Activated CD4-positive, alpha-beta memory T cell treated with anti-CD3 and anti-CD28 coated beads, Interleukin-2, amount 10 ng/mL, durations not matched to agents 7 days and 5 days (primary cell): ENCODE measurements around the gene ACRBP. TPM values are rescaled to one million over a fixed set of nuclear protein-coding genes. Genes with fewer than 3 reads are reported as not detected.

Experiments used
- CTCF ChIA-PET: fragments of 350-600 bp; sonication (Branson Sonifier 250); formaldehyde crosslinking; loops from one replicate; lab custom pipeline; 2021; ENCODE audit warnings: antibody characterized with exemption, inconsistent platforms; lab: Charles Lee
- POLR2A ChIA-PET: fragments of 350-600 bp; sonication (Branson Sonifier 250); formaldehyde crosslinking; loops from one replicate; lab custom pipeline; 2021; ENCODE audit warnings: antibody characterized with exemption; lab: Charles Lee
- DNase-seq: peaks from one replicate; pipeline ENCODE4 v3.0.0-alpha.2; 2020
- H3K27ac Mint-ChIP-seq: one replicate; pipeline ENCODE4 v1.8.0; 2021; ENCODE audit warnings: mild to moderate bottlenecking, mixed read lengths
- H3K27me3 Mint-ChIP-seq: one replicate; pipeline ENCODE4 v1.8.0; 2021; ENCODE audit warnings: mixed read lengths
- H3K36me3 Mint-ChIP-seq: one replicate; pipeline ENCODE4 v1.8.0; 2021; ENCODE audit warnings: low read depth, mixed read lengths
- H3K4me1 Mint-ChIP-seq: one replicate; pipeline ENCODE4 v1.8.0; 2021; ENCODE audit warnings: mixed read lengths
- H3K4me3 Mint-ChIP-seq: one replicate; pipeline ENCODE4 v1.8.0; 2021; ENCODE audit warnings: mild to moderate bottlenecking, mixed read lengths
- H3K9me3 Mint-ChIP-seq: one replicate; pipeline ENCODE4 v1.8.0; 2021; ENCODE audit warnings: mixed read lengths
- total RNA-seq, 2 experiments: library from RNA; stranded (reverse); gene quantifications; one replicate each; pipeline ENCODE4 v1.2.3, GENCODE V29; 2021

ACRBP gene
- total RNA-seq: 1 to 10 TPM; 1.8 TPM

DNA sequence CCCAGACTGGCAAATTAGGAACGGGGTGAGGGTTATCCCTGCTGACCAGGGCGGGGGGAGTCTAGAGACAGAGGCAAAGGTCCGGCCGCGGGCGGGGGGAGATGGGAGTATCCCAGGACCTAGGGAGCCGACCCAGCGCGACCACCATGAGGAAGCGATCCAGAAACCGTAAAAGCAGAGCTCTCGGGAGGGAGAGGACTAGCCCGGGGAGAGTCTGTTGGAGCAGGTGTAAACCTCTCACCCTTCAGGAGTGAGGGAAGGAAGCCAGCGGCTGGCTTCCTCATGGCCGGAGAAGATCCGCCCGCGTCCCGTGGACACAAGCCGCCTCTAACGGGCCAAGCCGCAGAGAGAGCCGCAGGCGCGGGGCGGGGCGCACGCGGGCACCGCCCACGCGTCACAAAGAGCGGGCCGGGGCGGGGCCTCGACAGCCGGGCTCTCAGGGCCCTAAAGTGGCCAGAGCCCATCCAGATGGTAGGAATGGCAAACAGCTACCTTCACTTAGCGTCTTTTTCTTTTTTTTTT, at the start of gene ACRBP:
TSS of gene ACRBP (minus strand) at position 350 of the 522 bp plus-strand sequence. CDS start at position 284, 66 bp downstream.
- peak; percentile 43 for DNase-seq

GRCh38 chr12:6695313-6696045, 48.2 kb upstream of the ACRBP start:
- Mint-ChIP-seq H3K4me1 (peaks cover 23% of the 10 kb centered on the region), H3K4me3 (no peak overlapping the region), H3K9me3 (no peaks in the 10 kb centered on the region), H3K27me3 (peaks cover 23% of the 10 kb centered on the region), H3K27ac (no peak overlapping the region), H3K36me3 (no peaks in the 10 kb centered on the region)
- no peak for DNase-seq
- POLR2A ChIA-PET: interaction anchor here (0.6 to 2.6 kb wide), 3 partner anchors 11 to 82 kb away, joined by 3 to 10 read pairs (median 3); partner anchors contain the start of gene COPS7A
- CTCF ChIA-PET: interaction anchor here (1.2 kb wide), 1 partner anchor 11 kb away, joined by 5 read pairs; no protein-coding TSS in a partner anchor

More for the DNA sequence above, at the start of gene ACRBP:
- peaks cover 12% of the 10 kb centered on the region for H3K4me1 Mint-ChIP-seq
- CTCF ChIA-PET: interaction anchor here (0.6 to 1.9 kb wide), 2 partner anchors 37 to 1351 kb away, joined by 3 to 4 read pairs; no protein-coding TSS in a partner anchor
- H3K9me3 Mint-ChIP-seq: peaks cover 25% of the 10 kb centered on the region
- POLR2A ChIA-PET: interaction anchor here (1.0 kb wide), 1 partner anchor 14 kb away, joined by 3 read pairs; no protein-coding TSS in a partner anchor
- H3K36me3 Mint-ChIP-seq: peaks cover 39% of the 10 kb centered on the region
- H3K27ac Mint-ChIP-seq: no peak within 1 kb of the TSS
- peaks cover 9% of the 10 kb centered on the region for H3K27me3 Mint-ChIP-seq
- peak within 1 kb of the TSS; percentile 47 for H3K4me3 Mint-ChIP-seq

DNA sequence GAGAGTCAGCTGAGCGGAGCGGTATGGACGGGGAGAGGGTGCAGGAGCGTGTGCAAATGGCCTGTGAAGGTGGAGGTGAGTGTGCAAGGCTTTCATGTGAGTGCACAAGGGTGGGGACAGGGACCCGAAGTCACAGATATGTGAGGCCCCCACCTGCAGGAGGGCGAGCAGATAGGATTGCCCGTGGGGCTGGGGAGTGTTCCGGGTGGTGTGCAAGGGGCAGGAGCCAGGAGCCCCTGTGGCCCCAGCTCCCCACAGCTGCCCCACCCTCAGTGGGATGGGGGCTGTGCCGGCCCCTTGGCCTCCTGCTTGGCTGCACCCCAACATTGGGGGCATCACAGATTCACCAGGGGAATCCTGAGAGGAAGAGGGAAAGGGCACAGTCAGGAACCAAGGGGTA, 47.5 kb upstream of the ACRBP start:
- DNase-seq: no peak
- Mint-ChIP-seq H3K4me3 (no peak overlapping the region), H3K9me3 (no peaks in the 10 kb centered on the region), H3K27ac (no peak overlapping the region), H3K4me1 (peaks cover 26% of the 10 kb centered on the region), H3K36me3 (no peaks in the 10 kb centered on the region), H3K27me3 (peaks cover 21% of the 10 kb centered on the region)
- ChIA-PET CTCF (no interaction called here), POLR2A (no interaction called here)

DNA sequence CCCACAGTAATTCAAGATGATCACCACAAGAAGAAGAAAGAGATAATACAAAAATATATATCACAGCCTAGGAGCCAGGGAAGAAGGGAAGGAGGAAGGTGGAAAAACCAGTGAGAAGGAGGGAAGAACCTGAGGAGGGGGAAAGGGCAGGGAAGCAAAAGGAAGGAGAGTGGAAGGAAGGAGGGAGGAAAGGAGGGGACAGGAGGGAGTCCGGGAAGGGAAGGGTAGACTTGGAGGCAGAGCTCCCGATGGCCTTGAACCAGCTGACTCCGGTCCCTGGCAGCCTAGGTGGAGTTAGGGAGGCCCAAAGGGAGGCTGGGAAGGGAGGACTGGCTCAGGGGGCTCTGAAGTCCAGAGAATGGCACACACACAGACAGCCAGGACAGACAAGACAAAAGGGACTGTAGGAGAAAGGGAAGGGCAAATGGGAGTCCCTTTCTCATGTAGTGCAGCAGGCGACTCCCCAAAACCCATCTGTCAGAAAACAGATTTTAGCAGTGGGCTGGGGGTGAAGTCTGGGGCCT, 46.7 kb upstream of the ACRBP start:
- no peak for DNase-seq
- no peak overlapping the region for H3K27ac Mint-ChIP-seq
- no peaks in the 10 kb centered on the region for H3K36me3 Mint-ChIP-seq
- CTCF ChIA-PET: no interaction called here
- H3K27me3 Mint-ChIP-seq: peaks cover 13% of the 10 kb centered on the region
- no peak overlapping the region for H3K4me3 Mint-ChIP-seq
- no peaks in the 10 kb centered on the region for H3K9me3 Mint-ChIP-seq
- peaks cover 20% of the 10 kb centered on the region for H3K4me1 Mint-ChIP-seq
- POLR2A ChIA-PET: interaction anchor here (2.2 kb wide), 1 partner anchor 30 kb away, joined by 10 read pairs; the partner anchor contains the start of gene COPS7A

DNA sequence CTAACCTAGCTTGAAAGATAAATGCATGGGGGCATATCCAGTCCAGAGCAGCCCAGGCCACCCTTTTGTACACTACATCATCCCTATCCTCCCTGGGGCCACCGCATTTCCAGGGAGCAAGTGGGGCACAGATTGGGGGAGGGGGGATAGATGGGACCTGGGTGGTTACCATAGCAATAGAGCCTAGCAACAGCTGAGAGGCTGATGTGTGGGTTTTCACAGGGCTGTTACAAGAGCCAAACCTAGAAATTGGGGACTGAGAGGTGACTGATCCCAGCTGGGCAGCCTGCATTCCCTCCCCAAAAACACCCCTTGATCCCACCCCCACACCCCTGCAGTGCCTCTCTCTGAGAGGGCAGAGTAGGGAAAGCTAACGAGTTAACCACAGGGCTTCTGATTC, 45.7 kb upstream of the ACRBP start:
- H3K4me3 Mint-ChIP-seq: no peak overlapping the region
- CTCF ChIA-PET: interaction anchor here (1.1 kb wide), 1 partner anchor 74 kb away, joined by 3 read pairs; no protein-coding TSS in a partner anchor
- peaks cover 3% of the 10 kb centered on the region for H3K36me3 Mint-ChIP-seq
- POLR2A ChIA-PET: interaction anchor here (1.4 to 2.8 kb wide), 3 partner anchors 21 to 60 kb away, joined by 3 to 11 read pairs (median 10); partner anchors contain the start of genes COPS7A and MLF2
- H3K27ac Mint-ChIP-seq: no peak overlapping the region
- DNase-seq: no peak
- H3K27me3 Mint-ChIP-seq: peaks cover 3% of the 10 kb centered on the region
- H3K4me1 Mint-ChIP-seq: peaks cover 20% of the 10 kb centered on the region
- H3K9me3 Mint-ChIP-seq: no peaks in the 10 kb centered on the region

DNA sequence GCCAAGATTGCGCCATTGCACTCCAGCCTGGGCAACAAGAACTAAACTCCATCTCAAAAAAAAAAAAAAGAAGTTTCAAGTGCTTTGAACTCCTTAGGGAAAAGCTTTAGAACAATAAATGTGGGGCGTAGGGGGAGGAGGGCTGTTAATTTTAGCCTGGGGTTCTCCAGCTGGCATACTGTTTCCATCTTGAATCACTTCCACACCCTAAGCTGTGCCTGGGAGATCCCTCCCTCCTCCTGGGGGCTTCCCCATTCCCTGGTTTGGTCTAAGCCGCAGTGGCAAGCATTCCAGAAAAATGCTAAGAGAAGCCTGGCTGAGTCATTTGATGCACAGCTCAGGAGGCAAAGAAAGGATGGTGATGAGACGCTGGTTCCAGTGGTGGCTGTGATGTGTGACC, 44.2 kb upstream of the ACRBP start:
- Mint-ChIP-seq H3K4me3 (no peak overlapping the region), H3K36me3 (peaks cover 14% of the 10 kb centered on the region), H3K4me1 (peaks cover 34% of the 10 kb centered on the region), H3K27ac (no peak overlapping the region), H3K27me3 (no peaks in the 10 kb centered on the region), H3K9me3 (no peaks in the 10 kb centered on the region)
- DNase-seq: no peak
- ChIA-PET POLR2A (interaction anchor here (2.8 to 3.4 kb wide), 2 partner anchors 32 to 62 kb away, joined by 11 to 103 read pairs; partner anchors contain the start of genes COPS7A and MLF2), CTCF (interaction anchor here (1.0 to 1.1 kb wide), 2 partner anchors 138 to 178 kb away, joined by 3 read pairs; no protein-coding TSS in a partner anchor)

GRCh38 chr12:6688999-6689882, 42.0 kb upstream of the ACRBP start, which contains the start of gene ZNF384:
ZNF384 (minus strand) TSS chr12:6689375; CDS start chr12:6679520, 9,855 bp downstream.
- peaks cover 32% of the 10 kb centered on the region for H3K36me3 Mint-ChIP-seq
- ChIA-PET CTCF (interaction anchor here (0.6 to 2.5 kb wide), 27 partner anchors 9 to 261 kb away, joined by 3 to 41 read pairs (median 4); partner anchors contain the start of genes C12orf57, CD4, COPS7A and MLF2), POLR2A (interaction anchor here (0.6 to 3.4 kb wide), 51 partner anchors 8 to 328 kb away, joined by 3 to 103 read pairs (median 5); partner anchors contain the start of genes C12orf57, CD4, CDCA3 and COPS7A)
- H3K4me3 Mint-ChIP-seq: peak within 1 kb of the TSS; percentile 87
- DNase-seq: peak; percentile 97
- H3K27ac Mint-ChIP-seq: peak within 1 kb of the TSS; percentile 91
- peaks cover 55% of the 10 kb centered on the region for H3K4me1 Mint-ChIP-seq
- no peaks in the 10 kb centered on the region for H3K27me3 Mint-ChIP-seq
- H3K9me3 Mint-ChIP-seq: no peaks in the 10 kb centered on the region

DNA sequence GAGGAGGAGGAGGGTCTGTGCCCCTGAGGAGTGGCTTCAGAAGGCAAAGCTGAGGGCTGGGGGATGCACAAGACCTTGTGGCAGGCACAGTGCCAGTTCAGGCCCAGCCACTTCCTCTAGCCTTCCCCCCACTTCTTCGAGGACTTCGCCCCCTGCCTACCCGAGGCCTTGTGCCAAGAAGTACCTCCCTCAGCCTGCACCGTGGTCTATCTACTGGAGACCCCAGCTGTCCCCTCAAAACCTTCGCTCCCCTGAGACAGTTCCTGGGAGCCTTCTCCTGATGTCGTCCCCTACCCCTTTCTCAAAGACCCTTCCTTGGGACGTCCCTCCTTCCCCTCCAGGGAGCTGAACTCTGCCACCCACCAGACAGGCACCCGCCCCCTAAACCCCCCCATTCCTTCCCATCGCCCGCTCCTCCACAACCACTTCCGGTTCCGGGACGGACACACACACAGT, 41.3 kb upstream of the ACRBP start:
- no peaks in the 10 kb centered on the region for H3K27me3 Mint-ChIP-seq
- peaks cover 36% of the 10 kb centered on the region for H3K36me3 Mint-ChIP-seq
- peaks cover 58% of the 10 kb centered on the region for H3K4me1 Mint-ChIP-seq
- peak overlapping the region; percentile 87 for H3K4me3 Mint-ChIP-seq
- no peaks in the 10 kb centered on the region for H3K9me3 Mint-ChIP-seq
- peak; percentile 56 for DNase-seq
- peak overlapping the region; percentile 91 for H3K27ac Mint-ChIP-seq
- CTCF ChIA-PET: interaction anchor here (1.0 to 2.5 kb wide), 15 partner anchors 10 to 261 kb away, joined by 3 to 41 read pairs (median 5); partner anchors contain the start of genes COPS7A and MLF2
- POLR2A ChIA-PET: interaction anchor here (0.8 to 3.4 kb wide), 35 partner anchors 7 to 272 kb away, joined by 3 to 103 read pairs (median 6); partner anchors contain the start of genes C12orf57, CD4, CDCA3 and COPS7A

DNA sequence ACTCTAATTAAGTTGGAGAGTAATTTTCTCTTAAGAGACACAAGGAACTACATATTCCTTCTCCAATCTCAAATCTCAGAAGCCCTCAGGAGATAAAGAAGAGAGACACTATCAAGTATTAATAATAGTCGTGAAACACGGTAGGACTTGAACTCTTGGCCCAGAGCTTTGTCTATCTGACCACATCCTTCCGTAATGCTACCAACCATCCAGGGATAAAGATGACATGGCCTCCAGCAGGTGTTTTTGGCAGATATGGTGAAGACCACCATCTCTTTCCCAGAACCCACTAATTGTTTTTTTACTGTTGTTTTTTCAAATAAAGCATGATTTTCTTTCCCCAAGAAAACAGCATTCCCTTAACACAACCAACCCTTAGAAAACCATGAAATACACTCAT, 38.6 kb upstream of the ACRBP start:
- Mint-ChIP-seq H3K27me3 (no peaks in the 10 kb centered on the region), H3K4me3 (no peak overlapping the region), H3K27ac (peak overlapping the region; percentile 91), H3K4me1 (peaks cover 57% of the 10 kb centered on the region), H3K9me3 (no peaks in the 10 kb centered on the region), H3K36me3 (peaks cover 48% of the 10 kb centered on the region)
- CTCF ChIA-PET: interaction anchor here (0.7 to 1.6 kb wide), 6 partner anchors 21 to 140 kb away, joined by 3 to 4 read pairs (median 3); partner anchors contain the start of gene COPS7A
- POLR2A ChIA-PET: interaction anchor here (1.4 to 2.0 kb wide), 3 partner anchors 19 to 187 kb away, joined by 3 to 5 read pairs (median 4); partner anchors contain the start of gene SPSB2
- no peak for DNase-seq

GRCh38 chr12:6684609-6685008, 37.4 kb upstream of the ACRBP start:
- Mint-ChIP-seq H3K4me1 (peaks cover 52% of the 10 kb centered on the region), H3K36me3 (peaks cover 53% of the 10 kb centered on the region), H3K27ac (peak overlapping the region; percentile 33), H3K9me3 (no peaks in the 10 kb centered on the region), H3K27me3 (no peaks in the 10 kb centered on the region), H3K4me3 (no peak overlapping the region)
- POLR2A ChIA-PET: interaction anchor here (0.7 to 2.0 kb wide), 5 partner anchors 10 to 189 kb away, joined by 3 to 5 read pairs (median 3); partner anchors contain the start of genes COPS7A and SPSB2
- DNase-seq: peak; percentile 52
- CTCF ChIA-PET: interaction anchor here (0.7 to 2.1 kb wide), 21 partner anchors 11 to 149 kb away, joined by 3 to 23 read pairs (median 4); partner anchors contain the start of genes ACRBP, COPS7A and NOP2

- Mint-ChIP-seq H3K4me3 (no peak overlapping the region), H3K4me1 (peaks cover 4% of the 10 kb centered on the region), H3K27me3 (no peaks in the 10 kb centered on the region), H3K27ac (no peak overlapping the region), H3K36me3 (peaks cover 77% of the 10 kb centered on the region), H3K9me3 (no peaks in the 10 kb centered on the region)
- DNase-seq: no peak
- ChIA-PET CTCF (no interaction called here), POLR2A (no interaction called here)
These were observed 29.7 kb upstream of the ACRBP start for GRCh38 chr12:6676962-6677361.
